Osteoblast (primary cell): ENCODE measurements around the gene COL6A2. TPM values are rescaled to one million over a fixed set of nuclear protein-coding genes. Genes with fewer than 3 reads are reported as not detected.

ENCODE experiments used
- DNase-seq: peaks from one replicate; pipeline ENCODE4 v3.0.0; 2011; ENCODE audit warnings: low spot score, mixed read lengths; ENCODE audit not compliant: insufficient read length; ENCODE audit errors: missing footprints
- H2AFZ ChIP-seq: 2 replicates; pipeline ENCODE4 v1.6.0; 2011; ENCODE audit warnings: mild to moderate bottlenecking, low read length
- H3K27ac ChIP-seq: 2 replicates; pipeline ENCODE4 v1.5.1; 2011; ENCODE audit warnings: mild to moderate bottlenecking, low read depth, low read length, moderate library complexity
- H3K27me3 ChIP-seq: 2 replicates; pipeline ENCODE4 v1.6.0; 2012; ENCODE audit warnings: mild to moderate bottlenecking, control low read depth, inconsistent platforms, low read length, moderate library complexity; ENCODE audit not compliant: insufficient read depth
- H3K36me3 ChIP-seq: 2 replicates; pipeline ENCODE4 v1.5.1; 2011; ENCODE audit warnings: mild to moderate bottlenecking, low read length, control low read depth, moderate library complexity; ENCODE audit not compliant: insufficient read depth
- H3K4me1 ChIP-seq: 2 replicates; pipeline ENCODE4 v1.5.1; 2011; ENCODE audit warnings: mild to moderate bottlenecking, low read length, control low read depth, moderate library complexity; ENCODE audit not compliant: insufficient read depth
- H3K4me2 ChIP-seq: 2 replicates; pipeline ENCODE4 v1.6.0; 2011; ENCODE audit warnings: mild to moderate bottlenecking, low read length; ENCODE audit not compliant: insufficient read depth
- H3K4me3 ChIP-seq: fragments of 200-600 bp; sonication (generic); 3 replicates; pipeline ENCODE4 v1.5.1; 2012; ENCODE audit warnings: mild to moderate bottlenecking, low read length, inconsistent platforms; ENCODE audit not compliant: insufficient read depth
- H3K79me2 ChIP-seq: 2 replicates; pipeline ENCODE4 v1.6.0; 2012; ENCODE audit warnings: mild to moderate bottlenecking, low read length, control low read depth, inconsistent platforms; ENCODE audit not compliant: insufficient read depth
- H3K9me3 ChIP-seq: 2 replicates; pipeline ENCODE4 v1.5.1; 2011; ENCODE audit warnings: low read depth, low read length, control low read depth
- H4K20me1 ChIP-seq: 2 replicates; pipeline ENCODE4 v1.6.0; 2012; ENCODE audit warnings: mild to moderate bottlenecking, low read length, control low read depth; ENCODE audit not compliant: insufficient read depth
- CTCF ChIP-seq: IDR thresholded peaks from 2 replicates; pipeline ENCODE4 v1.5.1; 2011; ENCODE audit warnings: mild to moderate bottlenecking, low read depth, low read length, moderate library complexity; ENCODE audit errors: extremely low read depth
- total RNA-seq: library from RNA; depleted of rRNA; stranded (reverse); fragments of >200 nt; gene quantifications from 2 replicates; pipeline ENCODE4 v1.2.3, GENCODE V29; 2012

The COL6A2 gene
- total RNA-seq, 1 donor: 1,265 TPM

GRCh38 chr21:46110499-46111192 lies 12.7 kb downstream of the COL6A2 start:
- Histone ChIP-seq H3K27ac (peak overlapping the region; percentile 48), H4K20me1 (peaks cover 64% of the 10 kb centered on the region), H2AFZ (no peak overlapping the region), H3K9me3 (peaks cover 2% of the 10 kb centered on the region), H3K4me3 (no peak overlapping the region), H3K27me3 (no peaks in the 10 kb centered on the region), H3K4me1 (peaks cover 5% of the 10 kb centered on the region), H3K79me2 (peaks cover 94% of the 10 kb centered on the region), H3K36me3 (peaks cover 83% of the 10 kb centered on the region), H3K4me2 (no peak overlapping the region)
- peak; percentile 85 for DNase-seq
- no peak for TF ChIP-seq CTCF

GRCh38 chr21:46111193-46111571 lies 13.3 kb downstream of the COL6A2 start:
- TF ChIP-seq CTCF: no peak
- peak; percentile 66 for DNase-seq
- Histone ChIP-seq H3K4me3 (no peak overlapping the region), H3K79me2 (peaks cover 94% of the 10 kb centered on the region), H3K27me3 (no peaks in the 10 kb centered on the region), H3K9me3 (peaks cover 2% of the 10 kb centered on the region), H2AFZ (no peak overlapping the region), H3K4me1 (peaks cover 5% of the 10 kb centered on the region), H3K36me3 (peaks cover 85% of the 10 kb centered on the region), H3K4me2 (no peak overlapping the region), H3K27ac (peak overlapping the region; percentile 48), H4K20me1 (peaks cover 59% of the 10 kb centered on the region)

GRCh38 chr21:46111857-46112724 lies 14.2 kb downstream of the COL6A2 start:
- peak; percentile 80 for DNase-seq
- no peaks in the 10 kb centered on the region for H3K27me3 ChIP-seq
- peaks cover 56% of the 10 kb centered on the region for H4K20me1 ChIP-seq
- H3K27ac ChIP-seq: no peak overlapping the region
- no peak overlapping the region for H3K4me3 ChIP-seq
- H3K36me3 ChIP-seq: peaks cover 92% of the 10 kb centered on the region
- H3K79me2 ChIP-seq: peaks cover 94% of the 10 kb centered on the region
- no peak for TF ChIP-seq CTCF
- no peak overlapping the region for H3K4me2 ChIP-seq
- H3K4me1 ChIP-seq: no peaks in the 10 kb centered on the region
- peaks cover 2% of the 10 kb centered on the region for H3K9me3 ChIP-seq
- no peak overlapping the region for H2AFZ ChIP-seq

- Histone ChIP-seq H4K20me1 (peaks cover 61% of the 10 kb centered on the region), H3K27ac (no peak overlapping the region), H3K79me2 (peaks cover 93% of the 10 kb centered on the region), H3K36me3 (peaks cover 92% of the 10 kb centered on the region), H2AFZ (no peak overlapping the region), H3K27me3 (no peaks in the 10 kb centered on the region), H3K4me1 (no peaks in the 10 kb centered on the region), H3K4me3 (no peak overlapping the region), H3K4me2 (no peak overlapping the region), H3K9me3 (peaks cover 2% of the 10 kb centered on the region)
- DNase-seq: peak; percentile 62
- no peak for TF ChIP-seq CTCF
Measured at GRCh38 chr21:46112725-46113215, 14.9 kb downstream of the COL6A2 start.
